H7 (cell line): ENCODE measurements around the gene DBN1. TPM values are rescaled to one million over a fixed set of nuclear protein-coding genes. Genes with fewer than 3 reads are reported as not detected.
A peak's percentile ranks its signal among the peaks of the same experiment; 100 is the strongest.

Experiments used
- DNase-seq: peaks from one replicate; pipeline ENCODE4 v3.0.0; 2012
- H3K27me3 ChIP-seq: 2 replicates; pipeline ENCODE4 v1.6.0; 2011; ENCODE audit warnings: mild to moderate bottlenecking, low read length; ENCODE audit not compliant: control insufficient read depth, insufficient read depth
- H3K36me3 ChIP-seq: replicated peaks from 2 replicates; pipeline ENCODE4 v1.5.1; 2011; ENCODE audit warnings: low read length; ENCODE audit not compliant: control insufficient read depth, insufficient read depth
- H3K4me3 ChIP-seq: 2 replicates; pipeline ENCODE4 v1.5.1; 2011; ENCODE audit warnings: low read depth, mild to moderate bottlenecking, control low read depth, low read length, moderate library complexity; ENCODE audit not compliant: insufficient read depth
- total RNA-seq: library from RNA; depleted of rRNA; stranded (reverse); fragments of >200 nt; shearing (Covaris generic); gene quantifications from 2 replicates; pipeline ENCODE4 v1.2.3, GENCODE V29; 2014

DBN1 gene
- total RNA-seq, 1 experiment from 2014 or later, result 216 TPM

GRCh38 chr5:177462021-177462670 is 11.3 kb downstream of the DBN1 start:
- Histone ChIP-seq H3K27me3 (no peaks in the 10 kb centered on the region), H3K36me3 (peaks cover 43% of the 10 kb centered on the region), H3K4me3 (no peak overlapping the region)
- DNase-seq, result no peak

DNA sequence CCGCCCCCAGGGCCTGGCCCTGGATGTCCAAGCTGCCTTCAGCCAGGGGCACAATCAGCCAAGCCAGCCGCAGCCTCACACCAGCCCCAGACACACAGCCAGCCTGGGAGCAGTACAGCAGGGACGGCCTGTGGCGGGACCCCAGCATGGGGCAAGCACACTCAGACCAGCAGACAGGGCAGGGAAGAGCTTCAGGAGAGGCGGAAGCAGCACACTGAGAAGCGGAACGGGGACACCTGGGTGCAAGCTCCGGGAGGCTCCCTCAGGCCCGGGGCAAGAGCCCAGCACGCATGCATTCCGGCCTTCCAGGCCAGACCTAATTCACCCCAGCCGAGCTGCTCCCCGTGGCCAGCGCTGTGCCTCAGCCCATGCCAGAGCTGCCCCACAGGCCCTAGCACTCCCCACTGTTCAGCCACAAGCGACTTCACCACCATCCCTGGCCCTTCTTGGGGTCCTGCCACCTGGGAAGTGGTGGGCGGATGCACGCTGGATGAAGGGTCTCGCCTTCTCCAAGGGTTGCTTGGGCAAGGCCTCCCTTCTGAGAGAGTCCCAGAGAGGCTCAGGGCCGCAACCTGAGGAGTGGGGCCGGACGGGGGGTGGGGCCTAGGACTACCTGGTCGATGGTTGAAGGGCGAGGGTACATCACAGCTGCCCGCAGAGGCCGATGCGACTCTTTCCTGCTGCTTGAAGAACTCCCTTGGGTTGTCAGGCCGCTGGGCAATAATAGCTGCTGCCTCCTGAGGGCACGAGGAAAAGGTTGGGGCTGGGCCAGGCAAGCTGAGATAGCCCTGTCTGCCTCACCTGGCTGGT is 13.4 kb downstream of the DBN1 start:
- H3K27me3 ChIP-seq, result no peaks in the 10 kb centered on the region
- H3K36me3 ChIP-seq, result peaks cover 29% of the 10 kb centered on the region
- H3K4me3 ChIP-seq, result no peak overlapping the region
- no peak for DNase-seq

GRCh38 chr5:177459357-177459756 is 14.1 kb downstream of the DBN1 start:
- H3K4me3 ChIP-seq, result no peak overlapping the region
- no peaks in the 10 kb centered on the region for H3K27me3 ChIP-seq
- peaks cover 29% of the 10 kb centered on the region for H3K36me3 ChIP-seq
- DNase-seq, result no peak

GRCh38 chr5:177458912-177459350 is 14.5 kb downstream of the DBN1 start:
- H3K4me3 ChIP-seq, result no peak overlapping the region
- H3K27me3 ChIP-seq, result peaks cover 4% of the 10 kb centered on the region
- peaks cover 29% of the 10 kb centered on the region for H3K36me3 ChIP-seq
- DNase-seq, result peak; percentile 72

GRCh38 chr5:177457852-177458681 is 15.4 kb downstream of the DBN1 start:
- no peak overlapping the region for H3K4me3 ChIP-seq
- no peak for DNase-seq
- peaks cover 12% of the 10 kb centered on the region for H3K27me3 ChIP-seq
- peaks cover 25% of the 10 kb centered on the region for H3K36me3 ChIP-seq

- Histone ChIP-seq H3K36me3 (peaks cover 22% of the 10 kb centered on the region), H3K27me3 (peaks cover 13% of the 10 kb centered on the region), H3K4me3 (no peak overlapping the region)
- DNase-seq, result peak; percentile 99
These were observed 16.2 kb downstream of the DBN1 start for GRCh38 chr5:177456976-177457851.

GRCh38 chr5:177456591-177456964 is 16.9 kb downstream of the DBN1 start:
- Histone ChIP-seq H3K4me3 (no peak overlapping the region), H3K27me3 (peaks cover 13% of the 10 kb centered on the region), H3K36me3 (peaks cover 20% of the 10 kb centered on the region)
- no peak for DNase-seq

GRCh38 chr5:177455661-177456590 is 17.5 kb downstream of the DBN1 start:
- peak overlapping the region; percentile 77 for H3K4me3 ChIP-seq
- peaks cover 13% of the 10 kb centered on the region for H3K27me3 ChIP-seq
- peak; percentile 99 for DNase-seq
- H3K36me3 ChIP-seq, result peaks cover 20% of the 10 kb centered on the region

DNA sequence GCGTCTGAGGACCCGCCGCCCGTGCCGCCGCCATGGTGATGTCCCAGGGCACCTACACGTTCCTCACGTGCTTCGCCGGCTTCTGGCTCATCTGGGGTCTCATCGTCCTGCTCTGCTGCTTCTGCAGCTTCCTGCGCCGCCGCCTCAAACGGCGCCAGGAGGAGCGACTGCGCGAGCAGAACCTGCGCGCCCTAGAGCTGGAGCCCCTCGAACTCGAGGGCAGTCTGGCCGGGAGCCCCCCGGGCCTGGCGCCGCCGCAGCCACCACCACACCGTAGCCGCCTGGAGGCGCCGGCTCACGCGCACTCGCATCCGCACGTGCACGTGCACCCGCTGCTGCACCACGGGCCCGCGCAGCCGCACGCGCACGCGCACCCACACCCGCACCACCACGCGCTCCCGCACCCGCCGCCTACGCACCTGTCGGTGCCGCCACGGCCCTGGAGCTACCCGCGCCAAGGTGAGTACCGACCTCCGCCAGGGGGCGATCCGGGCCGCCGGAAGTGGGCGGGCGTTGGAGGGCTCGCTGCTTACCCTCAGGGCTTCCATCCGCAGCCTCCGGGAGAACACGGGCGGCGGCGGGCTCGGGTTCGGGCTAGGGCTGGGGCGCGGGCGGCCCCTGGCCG is 18.3 kb downstream of the DBN1 start:
- H3K36me3 ChIP-seq, result peaks cover 15% of the 10 kb centered on the region
- H3K4me3 ChIP-seq, result peak overlapping the region; percentile 77
- H3K27me3 ChIP-seq, result peaks cover 13% of the 10 kb centered on the region
- peak; percentile 98 for DNase-seq

DNA sequence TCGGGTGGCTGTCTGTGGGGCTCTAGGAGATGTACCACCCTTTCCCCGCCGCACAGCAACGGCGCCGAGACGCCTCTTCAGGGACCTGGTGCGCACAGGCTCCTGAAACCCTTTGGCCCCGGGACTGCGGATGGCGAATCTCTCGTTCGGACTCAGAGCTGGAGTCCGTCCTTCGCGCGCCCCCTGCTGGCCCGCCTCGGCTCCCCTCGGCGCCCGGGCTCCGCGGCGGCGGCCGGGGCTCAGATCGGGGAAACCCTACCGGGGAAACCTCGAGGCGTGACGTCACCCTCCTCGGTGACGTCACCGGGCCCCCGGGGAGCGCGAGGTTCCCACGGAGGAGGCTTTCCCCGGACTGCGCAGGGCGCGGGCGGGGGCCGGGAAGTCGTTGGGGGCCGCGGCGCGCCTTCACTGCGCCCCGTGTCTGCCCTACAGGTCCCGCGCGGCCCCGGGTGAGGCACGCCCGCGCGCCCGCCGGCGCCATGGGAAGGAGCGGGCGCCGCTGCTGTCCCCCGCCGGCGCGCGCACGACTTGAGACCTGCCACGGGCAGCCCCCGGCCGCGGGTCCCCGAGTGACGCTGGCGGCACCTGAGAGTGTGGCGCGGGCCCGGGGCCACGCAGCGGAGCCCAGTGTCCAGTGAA is 18.9 kb downstream of the DBN1 start:
- peaks cover 13% of the 10 kb centered on the region for H3K27me3 ChIP-seq
- H3K4me3 ChIP-seq, result peak overlapping the region; percentile 77
- peak; percentile 99 for DNase-seq
- peaks cover 10% of the 10 kb centered on the region for H3K36me3 ChIP-seq

DNA sequence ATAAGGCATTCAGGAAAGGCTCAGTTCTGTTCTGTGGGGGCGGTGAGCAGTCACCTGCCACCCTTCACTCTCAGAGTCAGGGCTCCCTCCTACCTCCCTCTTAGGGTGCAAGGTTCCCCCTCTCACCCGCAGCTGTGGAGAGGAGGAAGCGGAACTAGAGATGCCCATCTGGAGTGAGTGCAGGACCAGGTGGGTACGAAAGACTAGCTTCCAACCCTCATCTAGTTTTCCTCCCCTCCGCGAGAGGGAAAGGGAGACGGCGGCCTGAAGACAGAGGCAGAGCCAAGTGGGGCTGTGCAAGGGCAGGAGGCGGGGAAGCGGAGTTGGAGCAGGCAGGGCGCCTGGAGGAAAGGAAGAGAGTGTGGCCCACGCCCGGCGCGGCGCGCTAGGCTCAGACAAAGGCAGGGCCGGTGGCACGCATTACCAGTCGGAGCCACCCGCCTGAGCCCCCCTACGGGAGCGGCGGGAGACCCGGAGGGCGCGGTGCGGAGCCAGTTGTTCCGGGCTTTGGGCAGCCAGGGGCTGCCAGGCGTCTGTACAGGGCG is 19.5 kb downstream of the DBN1 start:
- no peak for DNase-seq
- Histone ChIP-seq H3K4me3 (peak overlapping the region; percentile 77), H3K27me3 (peaks cover 13% of the 10 kb centered on the region), H3K36me3 (peaks cover 10% of the 10 kb centered on the region)
